Neural cell (in vitro differentiated cells): ENCODE results near the gene CYP4B1. TPM values are rescaled to one million over a fixed set of nuclear protein-coding genes. Genes with fewer than 3 reads are reported as not detected.

Experiments
- H2AFZ ChIP-seq: fragments of 200-600, 300-800 bp; sonication (generic), shearing (Covaris generic); 2 replicates; pipeline ENCODE4 v1.6.0; 2014; ENCODE audit warnings: low read depth, mild to moderate bottlenecking, antibody characterized with exemption, low read length, moderate library complexity
- H3F3A ChIP-seq: fragments of 200-600 bp; shearing (Covaris generic); 2 replicates; pipeline ENCODE4 v1.6.1; 2016; ENCODE audit warnings: mild to moderate bottlenecking, moderate library complexity, mixed read lengths, antibody characterized with exemption, low read length; ENCODE audit not compliant: insufficient read depth, poor library complexity, severe bottlenecking
- H3K27ac ChIP-seq: fragments of 200-600, 300-800 bp; sonication (generic), shearing (Covaris generic); 2 replicates; pipeline ENCODE4 v1.5.1; 2014; ENCODE audit warnings: mild to moderate bottlenecking, low read length, moderate library complexity
- H3K27me3 ChIP-seq: fragments of 300-800, 200-600 bp; sonication (generic), shearing (Covaris generic); 2 replicates; pipeline ENCODE4 v1.6.0; 2014; ENCODE audit warnings: mild to moderate bottlenecking, low read depth, low read length, moderate library complexity; ENCODE audit not compliant: insufficient read depth
- H3K36me3 ChIP-seq: fragments of 300-800, 200-600 bp; sonication (generic), shearing (Covaris generic); 2 replicates; pipeline ENCODE4 v1.5.1; 2014; ENCODE audit warnings: mild to moderate bottlenecking, antibody characterized with exemption, low read length, moderate library complexity; ENCODE audit not compliant: insufficient read depth
- H3K4me2 ChIP-seq: fragments of 300-800, 200-600 bp; sonication (generic), shearing (Covaris generic); 2 replicates; pipeline ENCODE4 v1.6.0; 2014; ENCODE audit warnings: mild to moderate bottlenecking, low read length
- H3K4me3 ChIP-seq: fragments of 300-800, 200-600 bp; sonication (generic), shearing (Covaris generic); 2 replicates; pipeline ENCODE4 v1.5.1; 2014; ENCODE audit warnings: mild to moderate bottlenecking, low read length, moderate library complexity
- H3K79me2 ChIP-seq: fragments of 200-600 bp; shearing (Covaris generic); replicated peaks from 2 replicates; pipeline ENCODE4 v1.6.0; 2014; ENCODE audit warnings: mild to moderate bottlenecking, low read length, moderate library complexity; ENCODE audit not compliant: insufficient read depth
- H3K9ac ChIP-seq: fragments of 300-800, 200-600 bp; sonication (generic), shearing (Covaris generic); 2 replicates; pipeline ENCODE4 v1.6.1; 2016; ENCODE audit warnings: mild to moderate bottlenecking, low read length, mixed read lengths
- H3K9me2 ChIP-seq: fragments of 200-600 bp; shearing (Covaris generic); 2 replicates; pipeline ENCODE4 v1.6.1; 2016; ENCODE audit warnings: mild to moderate bottlenecking, low read length, mixed read lengths; ENCODE audit not compliant: insufficient read depth
- H3K9me3 ChIP-seq: fragments of 200-600, 300-800 bp; sonication (generic), shearing (Covaris generic); 2 replicates; pipeline ENCODE4 v1.6.1; 2016; ENCODE audit warnings: mild to moderate bottlenecking, mixed run types, low read length, moderate library complexity, mixed read lengths
- H4K20me1 ChIP-seq: fragments of 200-600 bp; shearing (Covaris generic); 2 replicates; pipeline ENCODE4 v1.6.1; 2016; ENCODE audit warnings: mild to moderate bottlenecking, mixed run types; ENCODE audit not compliant: insufficient read depth
- CTCF ChIP-seq: fragments of 450-650 bp; IDR thresholded peaks from 2 replicates; pipeline ENCODE4 v1.5.1; 2014; ENCODE audit warnings: antibody characterized with exemption, mild to moderate bottlenecking, moderate library complexity; ENCODE audit not compliant: poor library complexity, severe bottlenecking
- EP300 ChIP-seq: fragments of 450-650 bp; conservative IDR thresholded peaks from 2 replicates; pipeline ENCODE4 v1.6.1; 2014; ENCODE audit warnings: antibody characterized with exemption, mild to moderate bottlenecking, moderate library complexity; ENCODE audit not compliant: poor library complexity, severe bottlenecking
- EZH2 ChIP-seq: fragments of 200-600, 300-800 bp; shearing (Covaris generic), sonication (generic); IDR thresholded peaks from 2 replicates; pipeline ENCODE4 v1.6.1; 2014; ENCODE audit warnings: antibody characterized with exemption, low read length, borderline replicate concordance, mild to moderate bottlenecking; ENCODE audit not compliant: insufficient read depth, poor library complexity, severe bottlenecking
- MXI1 ChIP-seq: fragments of 450-650 bp; conservative IDR thresholded peaks from 2 replicates; pipeline ENCODE4 v1.6.1; 2014; ENCODE audit warnings: antibody characterized with exemption, mild to moderate bottlenecking; ENCODE audit not compliant: poor library complexity, severe bottlenecking
- POLR2AphosphoS5 ChIP-seq: IDR thresholded peaks from 2 replicates; pipeline ENCODE4 v1.6.1; 2012
- RAD21 ChIP-seq: fragments of 450-650 bp; conservative IDR thresholded peaks from 2 replicates; pipeline ENCODE4 v1.6.1; 2014; ENCODE audit warnings: antibody characterized with exemption, mild to moderate bottlenecking, moderate library complexity
- REST ChIP-seq: IDR thresholded peaks from 2 replicates; pipeline ENCODE4 v1.6.1; 2012; ENCODE audit warnings: borderline replicate concordance
- SMC3 ChIP-seq: fragments of 450-650 bp; conservative IDR thresholded peaks from 2 replicates; pipeline ENCODE4 v1.6.1; 2014; ENCODE audit warnings: antibody characterized with exemption, mild to moderate bottlenecking, moderate library complexity; ENCODE audit not compliant: poor library complexity
- TAF1 ChIP-seq: IDR thresholded peaks from 2 replicates; pipeline ENCODE4 v1.6.1; 2012; ENCODE audit warnings: low read depth
- polyA plus RNA-seq: library from polyadenylated mRNA; depleted of rRNA; stranded (reverse); fragments of >200 nt; gene quantifications from 2 replicates; pipeline ENCODE4 v1.2.3, GENCODE V29; 2014

The CYP4B1 gene
- polyA plus RNA-seq, 1 donor from 2014 or later = not detected

DNA sequence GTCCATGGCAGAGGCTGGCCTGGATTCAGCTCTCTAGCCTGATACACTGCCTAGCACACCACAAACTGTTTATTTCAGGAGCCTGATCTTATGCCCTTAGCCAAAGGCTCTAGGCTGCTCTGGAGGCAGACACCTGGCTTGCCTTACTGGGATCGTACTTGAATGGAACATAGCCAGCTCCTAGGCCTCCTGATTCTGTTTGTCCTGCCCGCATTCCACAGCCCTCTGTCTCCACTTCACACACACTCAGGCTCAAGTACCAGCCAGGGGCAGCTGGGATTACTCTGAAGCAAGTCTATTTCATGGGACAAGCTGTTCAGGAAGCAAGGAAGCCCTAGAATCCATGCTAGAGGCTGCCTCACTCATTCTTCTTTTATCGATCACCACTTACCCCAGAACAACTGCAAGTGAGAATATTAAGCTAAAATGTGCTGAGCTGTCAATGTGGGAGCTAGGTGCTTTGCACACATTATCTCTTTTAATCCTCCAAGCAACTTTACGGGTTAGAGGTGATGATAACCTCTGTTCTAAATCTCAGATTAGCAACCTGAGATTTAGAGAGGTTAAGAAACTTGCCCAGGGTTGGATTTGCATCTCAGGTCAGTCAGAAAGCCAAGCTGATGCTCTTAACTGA is 31.1 kb upstream of the CYP4B1 start:
- no peak overlapping the region for H3K4me2 ChIP-seq
- no peaks in the 10 kb centered on the region for H4K20me1 ChIP-seq
- H3K36me3 ChIP-seq = no peaks in the 10 kb centered on the region
- no peaks in the 10 kb centered on the region for H3K9me2 ChIP-seq
- H3K27me3 ChIP-seq = no peaks in the 10 kb centered on the region
- H3K9ac ChIP-seq = no peak overlapping the region
- H3K79me2 ChIP-seq = no peaks in the 10 kb centered on the region
- no peak overlapping the region for H3K27ac ChIP-seq
- H3K9me3 ChIP-seq = no peaks in the 10 kb centered on the region
- TF ChIP-seq REST (no peak), EP300 (no peak), POLR2AphosphoS5 (no peak), RAD21 (no peak), TAF1 (no peak), EZH2 (no peak), CTCF (no peak), MXI1 (no peak), SMC3 (no peak)
- H3K4me3 ChIP-seq = no peak overlapping the region
- H2AFZ ChIP-seq = no peak overlapping the region
- H3F3A ChIP-seq = no peaks in the 10 kb centered on the region

DNA sequence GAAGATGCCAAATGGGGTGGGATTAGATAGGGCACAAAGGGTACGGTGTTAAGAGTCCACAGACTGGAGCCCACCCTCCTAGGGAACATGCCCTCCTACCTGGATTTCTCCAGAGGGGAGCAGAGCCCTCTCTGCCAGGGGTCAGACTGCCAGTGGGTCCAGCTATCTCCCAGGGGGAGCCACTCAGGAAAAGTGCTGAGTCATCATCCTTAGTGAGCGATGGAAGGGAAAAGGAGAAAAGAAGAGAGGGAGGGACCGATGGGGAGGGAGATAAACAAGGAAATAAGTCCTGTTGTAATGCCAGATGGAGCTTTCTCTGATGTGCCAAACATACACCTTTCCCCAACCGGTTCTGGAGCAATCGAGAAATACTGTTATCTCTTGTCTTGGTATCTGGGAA is 30.4 kb upstream of the CYP4B1 start:
- TF ChIP-seq SMC3 = no peak
- TF ChIP-seq TAF1 = no peak
- TF ChIP-seq EP300 = no peak
- TF ChIP-seq EZH2 = no peak
- TF ChIP-seq RAD21 = no peak
- no peak for TF ChIP-seq POLR2AphosphoS5
- no peak for TF ChIP-seq MXI1
- no peak for TF ChIP-seq REST
- no peak for TF ChIP-seq CTCF
- Histone ChIP-seq H3K4me3 (no peak overlapping the region), H3K79me2 (no peaks in the 10 kb centered on the region), H3K9me2 (no peaks in the 10 kb centered on the region), H3K27me3 (no peaks in the 10 kb centered on the region), H4K20me1 (no peaks in the 10 kb centered on the region), H3K4me2 (no peak overlapping the region), H3K9me3 (no peaks in the 10 kb centered on the region), H2AFZ (no peak overlapping the region), H3K36me3 (no peaks in the 10 kb centered on the region), H3F3A (no peaks in the 10 kb centered on the region), H3K27ac (no peak overlapping the region), H3K9ac (no peak overlapping the region)
